GM10248 (cell line): ENCODE data around the gene NOL4L.

Experiments used
- CTCF ChIA-PET: fragments of 300-600 bp; sonication (Branson Sonifier 250); formaldehyde crosslinking; extraction: SDS; loops from one replicate; lab custom pipeline; 2021; ENCODE audit warnings: antibody characterized with exemption; lab: Yijun Ruan, JAX
- POLR2A ChIA-PET: fragments of 350-650 bp; sonication (Branson Sonifier 250); formaldehyde crosslinking; extraction: SDS; loops from one replicate; lab custom pipeline; 2020; ENCODE audit warnings: antibody characterized with exemption; lab: Yijun Ruan, JAX
- DNase-seq: peaks from one replicate; pipeline ENCODE4 v3.0.0; 2012; ENCODE audit errors: extremely low spot score
- TF ChIP-seq, protein P1 (sequence below): IDR thresholded peaks from 2 replicates; pipeline ENCODE4 v1.5.1; 2012; ENCODE audit warnings: mild to moderate bottlenecking, low read depth; ENCODE audit errors: extremely low read depth, missing control alignments, control extremely low read depth

Gene NOL4L

DNA sequence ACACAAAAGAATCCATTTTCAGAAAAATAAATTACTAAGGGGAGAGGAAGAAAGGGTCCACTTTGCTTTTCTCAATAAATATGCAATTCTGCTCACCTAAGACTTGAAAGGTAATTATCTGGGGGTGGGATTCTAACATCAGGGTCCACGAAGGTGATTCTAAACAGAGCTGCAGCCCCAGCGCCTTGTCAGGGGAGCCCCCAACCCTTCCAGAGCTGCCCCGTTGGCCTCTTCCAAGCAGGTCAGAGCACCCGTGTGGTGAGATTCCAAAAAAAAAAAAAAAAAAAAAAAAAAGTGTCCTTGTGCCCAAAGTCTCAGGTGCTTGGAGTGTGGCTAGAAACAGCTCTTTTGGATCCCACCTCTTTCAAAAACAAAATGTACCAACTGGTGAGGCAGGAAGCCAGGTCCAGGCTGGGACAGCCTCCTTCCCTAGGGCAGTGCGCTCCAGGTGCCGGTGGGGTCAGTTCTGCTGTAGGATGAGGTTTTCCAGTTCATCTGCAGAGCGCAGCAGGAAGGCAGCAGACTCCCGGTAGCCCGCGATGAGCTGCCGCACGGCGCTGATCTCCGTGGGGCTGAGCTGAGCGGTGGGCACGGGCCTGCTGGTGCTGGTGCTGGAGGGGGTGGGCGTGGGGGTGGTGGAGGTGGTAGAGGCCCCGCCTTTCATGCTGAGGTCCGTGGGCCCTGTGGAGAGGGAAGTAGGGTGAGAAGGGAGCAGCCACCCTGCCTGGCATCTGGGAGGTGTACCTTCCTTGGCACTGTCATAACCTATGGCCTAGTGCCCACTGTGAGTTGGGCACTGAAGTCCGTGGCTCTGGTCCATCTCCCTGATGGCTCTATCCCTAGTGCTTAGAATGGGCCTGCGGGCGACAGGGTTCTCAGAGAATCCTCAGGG is 137.8 kb downstream of the NOL4L start:
- DNase-seq, result no peak
- POLR2A ChIA-PET, result no interaction called here
- TF ChIP-seq, protein P1, sequence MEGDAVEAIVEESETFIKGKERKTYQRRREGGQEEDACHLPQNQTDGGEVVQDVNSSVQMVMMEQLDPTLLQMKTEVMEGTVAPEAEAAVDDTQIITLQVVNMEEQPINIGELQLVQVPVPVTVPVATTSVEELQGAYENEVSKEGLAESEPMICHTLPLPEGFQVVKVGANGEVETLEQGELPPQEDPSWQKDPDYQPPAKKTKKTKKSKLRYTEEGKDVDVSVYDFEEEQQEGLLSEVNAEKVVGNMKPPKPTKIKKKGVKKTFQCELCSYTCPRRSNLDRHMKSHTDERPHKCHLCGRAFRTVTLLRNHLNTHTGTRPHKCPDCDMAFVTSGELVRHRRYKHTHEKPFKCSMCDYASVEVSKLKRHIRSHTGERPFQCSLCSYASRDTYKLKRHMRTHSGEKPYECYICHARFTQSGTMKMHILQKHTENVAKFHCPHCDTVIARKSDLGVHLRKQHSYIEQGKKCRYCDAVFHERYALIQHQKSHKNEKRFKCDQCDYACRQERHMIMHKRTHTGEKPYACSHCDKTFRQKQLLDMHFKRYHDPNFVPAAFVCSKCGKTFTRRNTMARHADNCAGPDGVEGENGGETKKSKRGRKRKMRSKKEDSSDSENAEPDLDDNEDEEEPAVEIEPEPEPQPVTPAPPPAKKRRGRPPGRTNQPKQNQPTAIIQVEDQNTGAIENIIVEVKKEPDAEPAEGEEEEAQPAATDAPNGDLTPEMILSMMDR, result no peak
- CTCF ChIA-PET, result interaction anchor here (1.6 kb wide), 1 partner anchor 205 kb away, joined by 5 read pairs; no protein-coding TSS in a partner anchor

DNA sequence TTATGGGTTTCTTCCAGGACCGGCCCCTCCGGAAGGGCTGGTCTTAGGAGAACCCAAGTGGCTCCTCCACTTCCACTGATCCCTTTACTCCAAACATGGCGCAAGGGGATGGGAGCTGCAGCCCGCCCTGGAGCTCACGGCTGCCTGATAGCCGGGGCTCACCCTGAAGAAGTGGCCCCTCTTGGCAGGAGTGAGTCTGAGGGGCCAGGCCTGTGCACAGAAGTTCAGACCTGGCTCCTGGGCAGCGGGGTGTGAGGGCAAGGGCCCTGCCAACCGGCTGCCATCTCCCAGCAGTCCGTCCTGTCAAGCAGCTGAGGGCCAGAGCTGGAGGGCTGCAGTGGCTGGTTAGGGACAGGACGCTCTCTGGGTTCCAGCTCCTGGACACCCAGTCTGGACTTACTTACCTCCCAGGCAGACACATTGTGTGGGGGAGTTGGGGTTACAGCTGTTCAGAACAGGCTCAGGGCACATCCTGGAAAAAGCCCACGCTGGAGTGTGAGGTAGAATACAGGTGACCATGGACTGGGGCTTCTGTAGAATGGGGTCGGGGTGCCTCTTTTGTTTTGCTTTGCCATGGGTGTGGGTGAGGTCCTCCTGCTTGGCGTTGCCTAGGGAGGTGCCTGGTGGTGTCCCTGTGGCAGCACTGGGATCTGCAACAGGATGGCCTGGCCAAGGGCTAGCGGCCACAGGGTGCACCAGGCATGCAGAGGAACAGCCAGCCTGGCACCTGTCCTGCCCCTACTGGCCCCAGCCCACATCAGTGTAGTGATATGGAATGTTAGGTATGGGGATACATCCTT is 138.6 kb downstream of the NOL4L start:
- no peak for DNase-seq
- TF ChIP-seq, protein P1, result no peak
- CTCF ChIA-PET, result interaction anchor here (0.8 to 1.7 kb wide), 6 partner anchors 10 to 415 kb away, joined by 3 to 6 read pairs (median 4); no protein-coding TSS in a partner anchor
- POLR2A ChIA-PET, result no interaction called here

DNA sequence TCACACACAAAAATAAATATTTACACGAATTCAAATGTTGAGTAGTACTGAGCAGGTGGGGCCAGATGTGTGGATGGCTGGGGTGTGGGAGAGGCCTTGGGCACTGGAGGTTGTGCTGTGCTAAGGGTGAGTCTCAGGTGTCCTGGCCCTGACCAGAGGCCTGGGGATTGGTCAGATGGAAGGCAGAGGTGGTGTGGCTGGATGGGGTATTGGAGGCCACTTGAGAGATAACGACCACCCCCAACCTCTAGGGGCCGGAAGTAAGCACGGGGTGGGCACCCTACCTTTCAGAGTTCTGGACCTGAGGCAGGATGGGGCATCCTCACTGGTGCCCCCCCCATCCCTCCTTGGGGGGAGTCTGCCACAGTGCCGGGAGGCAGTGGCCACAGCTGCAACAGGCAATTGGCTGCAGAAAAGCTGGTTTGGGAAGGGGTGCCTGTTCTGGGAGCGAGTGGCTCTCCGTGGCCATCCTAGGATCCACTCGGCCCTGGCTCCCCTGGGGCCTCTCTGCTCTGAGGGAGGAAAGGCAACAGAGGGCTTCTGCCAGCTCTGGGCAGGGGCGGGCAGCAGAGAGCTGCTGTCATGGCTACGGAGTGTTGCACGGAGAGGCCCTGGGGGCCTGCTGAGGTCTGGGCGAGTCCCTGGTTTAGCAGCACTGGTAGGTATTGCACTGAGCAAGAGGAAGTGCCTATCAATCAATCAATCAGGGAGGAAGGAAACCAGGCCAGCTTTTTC is 139.4 kb downstream of the NOL4L start:
- TF ChIP-seq, protein P1, result no peak
- POLR2A ChIA-PET, result no interaction called here

DNA sequence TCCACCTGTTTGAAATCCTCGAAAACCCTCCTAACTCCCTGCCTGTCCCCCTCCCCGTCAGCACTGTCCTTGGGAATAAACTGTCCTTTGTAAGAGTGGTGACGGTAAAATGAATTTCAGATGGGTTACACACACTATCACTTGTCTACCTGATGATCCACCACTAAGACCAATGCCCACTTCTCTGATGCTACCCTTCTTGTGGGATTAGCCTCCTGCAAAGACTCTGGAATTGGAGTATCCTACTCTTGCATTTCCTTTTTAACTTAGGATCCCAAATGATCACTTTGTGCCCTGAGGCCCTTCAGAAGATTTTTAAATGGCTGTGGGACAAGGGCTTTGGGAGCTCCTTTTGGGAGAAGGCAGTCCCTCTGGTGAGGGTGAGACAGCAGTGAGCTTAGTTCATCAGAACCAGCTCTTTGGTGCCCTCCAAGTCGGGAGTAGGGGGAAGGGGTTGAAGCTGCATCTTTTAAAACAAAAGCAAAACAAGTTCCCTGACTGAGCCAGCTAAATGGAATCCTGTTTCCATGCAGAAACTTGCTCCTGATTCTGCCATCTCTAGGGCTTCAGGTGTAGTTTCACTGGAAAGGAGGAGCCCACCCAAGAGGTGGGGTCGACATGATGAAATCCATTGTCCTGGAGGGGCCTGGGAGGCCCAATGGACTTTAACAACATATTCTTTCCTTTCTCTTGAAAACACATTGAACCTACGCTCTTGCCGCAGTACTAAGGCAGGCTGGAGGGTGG is 140.5 kb downstream of the NOL4L start:
- TF ChIP-seq, protein P1, result no peak
- ChIA-PET CTCF (interaction anchor here (0.7 to 2.0 kb wide), 5 partner anchors 10 to 60 kb away, joined by 3 to 13 read pairs (median 4); no protein-coding TSS in a partner anchor), POLR2A (no interaction called here)
- DNase-seq, result no peak

More for the DNA sequence above, 139.4 kb downstream of the NOL4L start:
- CTCF ChIA-PET, result interaction anchor here (0.6 to 1.7 kb wide), 6 partner anchors 10 to 414 kb away, joined by 3 to 6 read pairs (median 4); no protein-coding TSS in a partner anchor
- DNase-seq, result peak; percentile 28

DNA sequence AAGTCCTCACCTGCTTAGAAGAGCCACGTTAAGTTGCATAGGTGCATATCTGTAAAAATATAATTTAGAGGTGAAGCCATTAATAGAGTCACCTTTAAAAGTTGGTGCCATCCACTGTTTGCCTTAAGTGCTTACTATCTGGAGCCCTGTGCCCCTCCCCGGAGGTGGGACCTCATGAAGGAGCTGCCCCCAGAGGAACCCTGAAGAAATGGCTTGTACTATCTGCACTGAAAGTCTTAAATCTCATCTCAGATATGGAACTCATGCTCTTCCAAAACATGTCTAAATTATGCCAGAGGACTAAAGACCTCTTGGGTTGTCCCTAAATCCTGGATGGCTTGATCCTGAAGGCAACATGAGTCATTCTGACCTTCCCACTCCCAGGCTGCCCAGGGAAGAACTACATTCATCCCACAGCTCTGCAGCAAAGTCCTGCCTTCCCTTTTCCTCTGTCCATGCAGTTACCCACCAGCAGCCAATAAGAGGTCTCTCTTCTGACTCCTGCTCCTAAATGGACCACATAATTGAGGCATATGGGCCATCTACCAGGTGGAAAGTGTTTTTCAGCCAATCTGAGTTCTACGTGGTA is 141.7 kb downstream of the NOL4L start:
- TF ChIP-seq, protein P1, result no peak
- DNase-seq, result no peak
- ChIA-PET POLR2A (no interaction called here), CTCF (interaction anchor here (1.2 to 2.0 kb wide), 3 partner anchors 12 to 15 kb away, joined by 7 to 13 read pairs (median 7); no protein-coding TSS in a partner anchor)
